PFSK-1 (cell line): ENCODE results near the gene COQ8A.

Experiments used
- FOXP2 ChIP-seq: optimal IDR thresholded peaks from 2 replicates; pipeline ENCODE3; 2011; ENCODE audit warnings: borderline replicate concordance, control low read depth, inconsistent platforms; ENCODE audit not compliant: insufficient read depth; ENCODE audit errors: extremely low read length, extremely low read depth
- POLR2AphosphoS5 ChIP-seq: IDR thresholded peaks from 2 replicates; pipeline ENCODE4 v1.6.1; 2012; ENCODE audit warnings: low read depth, mild to moderate bottlenecking, control low read depth, low read length, moderate library complexity
- REST ChIP-seq, 2 experiments: IDR thresholded peaks; 2 replicates each; pipeline versions ENCODE4 v1.6.1 to v1.8.0; 2011 to 2012; ENCODE audit warnings: low read depth in 2 of 2, low read length in 2 of 2, control low read depth in 1 of 2, inconsistent platforms in 1 of 2, mild to moderate bottlenecking in 1 of 2, moderate library complexity in 1 of 2; ENCODE audit not compliant: insufficient read depth in 1 of 2
- SIN3A ChIP-seq: IDR thresholded peaks from 2 replicates; pipeline ENCODE4 v1.6.1; 2012; ENCODE audit warnings: mild to moderate bottlenecking, low read length, moderate library complexity, borderline replicate concordance; ENCODE audit not compliant: insufficient read depth
- TAF1 ChIP-seq: IDR thresholded peaks from 2 replicates; pipeline ENCODE4 v1.6.1; 2012; ENCODE audit warnings: low read length, control low read depth, borderline replicate concordance; ENCODE audit not compliant: insufficient read depth

- TF ChIP-seq TAF1 (no peak), POLR2AphosphoS5 (no peak), REST (IDR thresholded peaks at IDR 0.05; ENCODE audit: insufficient read depth in 1 of 2, low read depth in 2 of 2, low read length in 2 of 2) (no peak), SIN3A (no peak), FOXP2 (no peak)
Observed at GRCh38 chr1:226978432-226979114, 38.5 kb downstream of the COQ8A start.
